Right kidney (tissue), 1 donor: ENCODE measurements around the gene FTL.

Experiments used
- DNase-seq: peaks from one replicate; pipeline ENCODE4 v3.0.0-alpha.2; 2016

Gene FTL

DNA sequence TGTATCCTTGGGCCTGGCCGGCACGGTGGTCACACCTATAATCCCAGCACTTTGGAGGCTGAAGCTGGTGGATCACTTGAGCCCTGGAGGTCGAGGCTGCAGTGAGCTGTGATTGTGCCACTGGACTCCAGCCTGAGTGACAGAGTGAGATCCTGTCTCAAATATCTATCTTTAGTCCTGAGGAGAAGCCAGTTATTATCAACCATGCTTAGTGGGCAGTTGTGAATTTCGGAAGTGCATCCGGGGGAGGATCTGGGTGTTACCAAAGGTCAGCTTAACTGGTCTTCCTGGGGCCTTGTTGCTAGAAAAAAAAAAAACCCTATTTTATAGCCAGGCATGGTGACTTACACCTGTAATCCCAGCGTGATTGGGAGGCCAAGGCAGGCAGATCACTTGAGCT is 22.0 kb upstream of the FTL start:
- no peak for DNase-seq

DNA sequence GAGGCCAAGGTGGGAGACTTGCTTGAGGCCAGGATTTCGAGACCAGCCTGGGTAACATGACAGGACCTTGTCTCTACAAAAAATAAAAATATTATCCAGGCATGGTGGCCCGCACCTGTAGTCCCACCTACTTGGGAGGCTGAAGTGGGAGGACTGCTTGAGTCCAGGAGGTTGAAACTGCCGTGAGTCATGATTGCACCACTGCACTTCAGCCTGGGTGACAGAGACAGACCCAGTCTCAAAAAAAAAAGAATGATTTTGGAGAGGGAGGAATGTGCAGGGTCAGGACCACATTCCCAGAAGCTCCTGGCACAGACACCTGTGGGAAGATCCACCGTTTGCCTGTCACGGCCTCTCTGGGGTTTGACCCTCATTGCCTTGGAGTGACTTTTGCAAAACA is 19.7 kb upstream of the FTL start:
- DNase-seq = no peak

DNA sequence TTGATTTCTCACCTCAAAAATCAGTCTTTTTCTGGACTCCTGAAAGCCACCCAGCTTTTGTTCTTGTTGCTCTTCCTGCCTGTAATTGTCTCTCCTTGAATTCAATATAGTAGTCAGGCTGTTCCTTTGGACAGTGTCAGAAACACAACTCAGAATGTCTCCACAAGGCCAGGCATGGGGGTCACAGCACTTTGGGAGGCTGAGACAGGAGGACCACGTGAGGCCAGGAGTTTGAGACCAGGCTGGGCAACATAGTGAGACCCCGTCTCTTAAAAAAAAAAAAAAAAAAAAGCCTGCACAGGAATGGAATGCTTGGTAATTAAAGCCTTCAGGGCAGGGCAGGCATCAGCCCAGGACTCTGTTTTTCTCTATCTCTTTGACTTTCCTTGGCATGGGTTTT is 19.3 kb upstream of the FTL start:
- DNase-seq = no peak

DNA sequence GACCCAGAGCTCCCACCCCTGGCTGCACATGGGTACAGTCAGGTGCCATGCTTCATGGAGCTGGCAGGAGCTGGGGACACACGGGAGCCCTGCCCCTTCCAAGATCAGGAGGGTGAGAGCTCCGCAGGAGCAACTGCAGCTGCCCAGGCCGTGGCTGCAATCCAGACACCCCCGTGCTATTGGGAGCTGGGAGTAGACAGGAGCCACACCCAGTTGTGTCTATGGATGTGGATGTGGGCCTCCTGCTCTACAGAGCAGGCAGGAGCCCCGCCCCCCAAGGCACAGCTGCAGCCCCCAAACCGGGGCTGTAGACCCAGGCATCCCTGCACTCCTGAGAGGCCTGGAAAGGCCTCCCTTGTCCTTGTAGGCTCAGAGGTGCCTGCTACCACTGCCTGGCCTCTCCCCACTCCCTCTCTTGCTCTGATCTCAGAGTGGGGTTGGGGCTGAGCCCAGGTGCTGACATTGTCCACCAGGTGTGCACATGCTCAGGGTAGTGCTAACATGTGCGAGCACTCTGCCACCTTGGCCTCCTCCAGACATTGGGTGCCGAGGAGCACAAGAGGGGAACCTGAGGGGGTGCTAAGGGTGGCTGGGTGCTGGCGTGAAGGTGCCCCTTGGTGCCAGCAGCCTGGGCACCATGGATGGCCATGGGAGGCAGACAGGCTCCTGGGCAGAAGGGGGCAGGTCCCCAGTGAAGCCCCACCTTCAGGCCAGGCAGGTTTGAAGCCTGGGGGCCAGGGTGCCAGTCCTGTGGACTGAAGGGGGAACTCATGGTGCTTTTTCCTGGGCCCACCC is 18.4 kb upstream of the FTL start:
- DNase-seq = no peak

DNA sequence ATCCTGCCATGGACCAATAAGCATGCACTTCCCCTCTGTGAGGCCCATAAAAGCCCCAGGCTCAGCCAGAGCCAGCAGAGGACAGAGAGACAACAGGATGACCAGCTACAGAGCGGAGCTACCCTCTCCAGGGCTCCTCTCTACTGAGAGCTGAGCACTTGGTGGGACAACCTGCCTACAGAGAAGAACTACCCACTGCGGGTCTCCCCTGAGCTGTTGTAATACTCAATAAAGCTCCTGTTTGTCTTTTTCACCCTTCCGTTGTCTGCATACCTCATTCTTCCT is 17.9 kb upstream of the FTL start:
- DNase-seq = no peak

DNA sequence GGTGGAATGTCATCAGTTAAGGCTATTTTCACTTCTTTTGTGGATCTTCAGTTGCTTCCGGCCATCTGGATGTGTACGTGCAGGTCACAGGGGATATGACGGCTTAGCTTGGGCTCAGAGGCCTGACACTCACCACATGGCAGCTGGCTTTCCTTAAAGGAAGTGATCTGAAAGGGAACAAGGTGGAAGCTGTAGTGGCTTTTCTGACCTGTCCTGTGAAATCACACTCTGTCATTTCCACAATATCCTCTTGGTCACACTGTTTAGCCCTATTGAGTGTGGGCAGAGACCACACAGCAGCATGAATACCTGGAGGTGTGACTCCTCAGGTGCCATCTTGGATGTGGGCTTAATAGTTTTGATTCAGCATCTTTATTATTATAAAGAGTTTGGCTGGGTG is 14.9 kb upstream of the FTL start:
- no peak for DNase-seq

DNA sequence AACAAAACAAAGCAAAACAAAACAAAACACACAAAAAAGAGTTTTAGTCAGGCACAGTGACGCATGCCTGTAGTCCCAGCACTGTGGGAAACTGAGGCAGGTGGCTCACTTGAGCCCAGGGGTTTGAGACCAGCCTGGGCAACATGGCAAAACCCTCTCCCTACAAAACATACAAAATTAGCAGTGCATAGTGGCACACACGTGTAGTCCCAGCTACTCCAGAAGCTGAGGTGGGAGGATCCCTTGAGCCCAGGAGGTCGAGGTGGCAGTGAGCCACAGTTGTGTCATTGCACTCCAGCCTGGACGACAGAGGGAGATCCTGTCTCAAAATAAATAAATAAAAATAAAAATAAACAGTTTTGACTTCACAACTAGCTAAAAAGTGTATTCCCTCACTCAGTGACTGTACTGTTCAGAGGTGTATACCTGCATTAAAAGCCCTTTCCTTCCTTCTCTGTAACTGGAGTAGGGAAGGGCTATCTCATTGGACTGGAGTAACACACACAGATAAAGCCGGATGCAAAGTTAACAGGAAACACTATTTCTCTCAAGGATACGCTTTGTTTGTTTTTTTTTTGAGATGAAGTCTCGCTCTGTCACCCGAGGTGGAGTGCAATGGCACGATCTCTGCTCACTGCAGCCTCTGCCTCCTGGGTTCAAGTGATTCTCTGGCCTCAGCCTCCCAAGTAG is 14.1 kb upstream of the FTL start:
- DNase-seq = no peak

DNA sequence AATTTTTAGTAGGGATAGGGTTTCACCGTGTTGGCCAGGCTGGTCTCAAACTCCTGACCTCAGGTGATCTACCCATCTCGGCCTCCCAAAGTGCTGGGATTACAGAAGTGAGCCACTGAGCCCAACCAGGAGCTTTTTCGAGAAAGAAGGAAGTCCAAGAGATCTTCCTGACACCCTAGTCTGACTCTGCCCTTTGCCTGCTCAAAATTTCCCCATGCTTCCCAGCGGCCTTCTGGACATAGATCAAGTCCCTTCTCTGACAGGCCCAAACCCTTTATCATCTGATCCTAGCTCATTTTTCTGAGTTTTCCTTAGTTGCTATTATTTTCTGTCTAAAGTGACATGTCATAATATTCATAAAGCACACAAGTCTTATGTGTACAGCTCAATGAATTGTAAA is 12.0 kb upstream of the FTL start:
- DNase-seq = no peak

DNA sequence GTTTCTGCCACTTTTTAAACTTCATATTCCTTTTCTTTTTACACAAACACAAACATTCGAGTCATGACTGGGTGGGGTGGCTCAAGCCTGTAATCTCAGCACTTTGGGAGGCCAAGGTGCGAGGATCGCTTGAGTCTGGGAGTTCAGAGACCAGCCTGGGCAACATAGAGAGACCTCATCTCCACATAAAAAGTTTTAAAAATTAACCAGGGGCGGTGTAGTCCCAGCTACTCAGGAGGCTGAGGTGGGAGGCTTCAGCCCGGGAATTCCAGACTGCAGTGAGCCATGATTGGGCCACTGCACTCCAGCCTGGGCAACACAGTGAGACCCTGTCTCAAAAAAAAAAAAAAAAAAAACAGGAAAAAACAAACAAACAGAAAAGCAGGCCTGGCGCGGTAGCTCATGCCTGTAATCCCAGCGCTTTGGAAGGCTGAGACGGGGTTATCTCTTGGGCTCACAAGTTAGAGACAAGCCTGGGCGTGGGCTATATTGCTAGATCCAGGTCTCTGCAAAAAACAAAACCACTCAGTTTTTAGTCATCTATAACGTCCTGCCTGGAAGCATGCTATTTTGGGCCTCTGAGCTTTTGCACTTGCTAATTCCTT is 11.0 kb upstream of the FTL start:
- DNase-seq = no peak

DNA sequence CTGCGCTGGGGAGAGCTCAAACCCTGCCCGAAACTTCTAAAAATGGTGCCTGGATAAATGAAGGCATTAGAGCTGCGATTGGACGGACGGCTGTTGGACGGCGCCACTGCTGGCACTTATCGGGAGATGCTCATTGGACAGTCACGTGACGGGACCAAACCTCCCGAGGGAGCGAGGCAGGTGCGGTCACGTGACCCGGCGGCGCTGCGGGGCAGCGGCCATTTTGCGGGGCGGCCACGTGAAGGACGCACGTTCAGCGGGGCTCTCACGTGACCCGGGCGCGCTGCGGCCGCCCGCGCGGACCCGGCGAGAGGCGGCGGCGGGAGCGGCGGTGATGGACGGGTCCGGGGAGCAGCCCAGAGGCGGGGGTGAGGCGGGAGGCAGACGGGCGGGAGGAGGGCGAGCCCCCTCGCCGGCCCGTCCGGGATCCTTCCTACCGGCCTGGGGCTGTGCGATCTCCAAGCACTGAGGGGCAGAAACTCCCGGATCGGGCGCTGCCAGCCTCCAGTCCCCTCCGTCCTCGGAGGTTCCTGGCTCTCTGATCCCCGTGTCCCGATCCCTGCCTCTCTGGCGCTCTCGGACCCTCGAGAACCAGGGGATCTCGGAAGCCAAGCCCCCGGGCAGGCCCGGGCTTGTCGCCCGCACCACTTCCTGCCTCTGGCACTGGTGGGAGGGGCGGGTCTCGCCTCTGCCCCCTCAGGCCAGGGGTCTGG is 10.4 kb upstream of the FTL start, which contains the start of gene BAX:
TSS of gene BAX (plus strand) at position 281 of the 713 bp plus-strand sequence. CDS start at position 335, 54 bp downstream.
- peak; percentile 91 for DNase-seq

DNA sequence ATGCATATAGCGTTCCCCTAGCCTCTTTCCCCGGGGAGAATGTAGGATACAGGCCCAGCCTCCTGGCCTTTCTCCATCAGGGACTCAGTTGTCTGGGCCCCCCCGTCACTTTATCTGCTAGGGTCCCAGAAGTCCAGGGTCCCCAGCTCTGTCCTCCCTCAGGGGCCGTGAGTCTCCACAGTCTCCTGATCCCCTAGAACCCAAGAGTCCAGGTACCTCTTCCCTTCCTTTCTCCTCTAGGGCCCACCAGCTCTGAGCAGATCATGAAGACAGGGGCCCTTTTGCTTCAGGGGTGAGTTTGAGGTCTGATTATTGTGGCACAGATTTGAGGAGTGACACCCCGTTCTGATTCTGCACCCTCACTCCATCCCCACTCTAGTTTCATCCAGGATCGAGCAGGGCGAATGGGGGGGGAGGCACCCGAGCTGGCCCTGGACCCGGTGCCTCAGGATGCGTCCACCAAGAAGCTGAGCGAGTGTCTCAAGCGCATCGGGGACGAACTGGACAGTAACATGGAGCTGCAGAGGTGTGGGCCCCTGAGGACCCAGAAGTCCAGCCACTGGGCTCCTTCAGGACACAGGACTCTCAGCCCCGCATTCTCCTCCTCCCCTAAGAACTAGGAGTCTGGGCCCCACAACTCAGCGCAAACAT is 9.7 kb upstream of the FTL start:
- DNase-seq = no peak

DNA sequence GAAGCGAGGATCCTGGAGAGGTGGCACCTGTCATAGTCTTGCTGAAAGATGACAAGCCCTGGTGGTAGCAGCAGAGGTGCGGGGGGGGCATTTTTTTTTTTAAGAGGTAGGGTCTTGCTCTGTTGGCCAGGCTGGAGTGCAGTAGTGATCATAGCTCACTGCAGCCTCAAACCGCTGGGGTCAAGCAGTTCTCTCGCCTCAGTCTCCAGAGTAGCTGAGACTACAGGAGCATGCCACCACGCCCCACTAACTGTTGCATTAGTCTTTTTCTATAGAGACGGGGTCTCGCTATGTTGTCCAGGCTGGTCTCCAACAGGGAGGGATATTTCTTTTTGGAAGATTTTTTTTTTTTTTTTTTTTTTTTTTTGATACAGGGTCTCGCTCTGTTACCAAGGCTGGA is 7.1 kb upstream of the FTL start:
- no peak for DNase-seq

DNA sequence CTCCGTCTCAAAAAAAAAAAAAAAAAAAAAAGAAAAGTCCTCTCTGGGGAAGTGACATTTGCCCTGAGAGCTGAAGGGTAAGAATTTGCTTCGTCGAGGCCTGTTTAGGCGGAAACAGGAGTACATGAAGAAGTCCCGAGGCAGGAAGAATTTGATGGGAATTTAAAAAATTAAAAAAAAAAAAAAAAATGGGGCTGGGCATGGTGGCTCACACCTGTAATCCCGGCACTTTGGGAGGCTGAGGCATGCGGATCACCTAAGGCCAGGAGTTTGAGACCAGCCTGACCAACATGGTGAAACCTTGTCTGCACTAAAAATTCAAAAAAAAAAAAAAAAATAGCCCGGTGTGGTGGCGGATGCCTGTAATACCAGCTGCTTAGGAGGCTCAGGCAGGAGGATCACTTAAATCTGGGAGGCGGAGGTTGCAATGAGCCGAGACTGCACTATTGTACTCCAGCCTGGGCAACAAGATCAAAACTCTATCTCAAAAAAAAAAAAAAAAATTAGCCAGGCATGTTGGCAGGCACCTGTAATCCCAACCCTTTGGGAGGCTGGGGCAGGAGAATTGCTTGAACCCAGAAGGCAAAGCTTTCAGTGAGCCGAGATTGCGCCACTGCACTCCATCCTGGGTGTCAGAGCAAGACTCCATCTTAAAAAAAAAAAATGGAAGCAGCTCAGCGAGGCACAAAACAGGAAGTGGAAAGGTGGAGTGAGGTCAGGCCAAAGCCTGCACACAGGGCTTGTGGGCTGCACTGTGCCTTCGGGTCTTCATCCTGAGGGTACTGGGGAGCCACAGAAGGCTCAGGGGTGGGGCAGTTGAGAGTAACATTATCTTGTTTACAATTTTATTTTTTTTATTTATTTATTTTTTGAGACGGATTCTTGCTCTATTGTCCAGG is 5.5 kb upstream of the FTL start:
- no peak for DNase-seq

DNA sequence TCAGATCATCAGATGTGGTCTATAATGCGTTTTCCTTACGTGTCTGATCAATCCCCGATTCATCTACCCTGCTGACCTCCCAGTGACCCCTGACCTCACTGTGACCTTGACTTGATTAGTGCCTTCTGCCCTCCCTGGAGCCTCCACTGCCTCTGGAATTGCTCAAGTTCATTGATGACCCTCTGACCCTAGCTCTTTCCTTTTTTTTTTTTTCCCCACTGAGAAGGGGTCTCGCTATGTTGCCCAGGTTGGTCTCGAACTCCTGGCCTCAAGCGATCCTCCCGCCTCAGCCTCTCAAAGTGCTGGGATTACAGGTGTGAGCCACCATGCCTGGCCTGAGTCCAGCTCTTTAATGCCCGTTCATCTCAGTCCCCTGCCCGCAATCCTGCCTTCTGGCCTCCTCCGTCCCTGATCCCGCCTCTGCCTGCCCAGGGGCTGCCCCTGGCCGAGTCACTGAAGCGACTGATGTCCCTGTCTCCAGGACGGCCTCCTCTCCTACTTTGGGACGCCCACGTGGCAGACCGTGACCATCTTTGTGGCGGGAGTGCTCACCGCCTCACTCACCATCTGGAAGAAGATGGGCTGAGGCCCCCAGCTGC is 4.0 kb upstream of the FTL start:
- DNase-seq = no peak

DNA sequence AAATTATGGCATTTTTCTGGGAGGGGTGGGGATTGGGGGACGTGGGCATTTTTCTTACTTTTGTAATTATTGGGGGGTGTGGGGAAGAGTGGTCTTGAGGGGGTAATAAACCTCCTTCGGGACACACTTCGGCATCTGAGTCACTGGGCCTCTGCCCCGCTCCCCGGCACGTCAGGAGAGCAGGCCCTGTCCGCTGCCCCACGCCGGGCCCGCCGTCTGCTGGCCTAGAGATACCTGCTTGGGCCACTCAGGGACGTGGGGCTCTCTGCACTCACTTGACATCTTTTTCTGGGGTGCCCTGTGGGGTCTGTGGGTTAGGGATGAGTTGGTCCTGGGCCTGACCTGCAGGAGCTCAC is 3.5 kb upstream of the FTL start:
- peak; percentile 25 for DNase-seq

DNA sequence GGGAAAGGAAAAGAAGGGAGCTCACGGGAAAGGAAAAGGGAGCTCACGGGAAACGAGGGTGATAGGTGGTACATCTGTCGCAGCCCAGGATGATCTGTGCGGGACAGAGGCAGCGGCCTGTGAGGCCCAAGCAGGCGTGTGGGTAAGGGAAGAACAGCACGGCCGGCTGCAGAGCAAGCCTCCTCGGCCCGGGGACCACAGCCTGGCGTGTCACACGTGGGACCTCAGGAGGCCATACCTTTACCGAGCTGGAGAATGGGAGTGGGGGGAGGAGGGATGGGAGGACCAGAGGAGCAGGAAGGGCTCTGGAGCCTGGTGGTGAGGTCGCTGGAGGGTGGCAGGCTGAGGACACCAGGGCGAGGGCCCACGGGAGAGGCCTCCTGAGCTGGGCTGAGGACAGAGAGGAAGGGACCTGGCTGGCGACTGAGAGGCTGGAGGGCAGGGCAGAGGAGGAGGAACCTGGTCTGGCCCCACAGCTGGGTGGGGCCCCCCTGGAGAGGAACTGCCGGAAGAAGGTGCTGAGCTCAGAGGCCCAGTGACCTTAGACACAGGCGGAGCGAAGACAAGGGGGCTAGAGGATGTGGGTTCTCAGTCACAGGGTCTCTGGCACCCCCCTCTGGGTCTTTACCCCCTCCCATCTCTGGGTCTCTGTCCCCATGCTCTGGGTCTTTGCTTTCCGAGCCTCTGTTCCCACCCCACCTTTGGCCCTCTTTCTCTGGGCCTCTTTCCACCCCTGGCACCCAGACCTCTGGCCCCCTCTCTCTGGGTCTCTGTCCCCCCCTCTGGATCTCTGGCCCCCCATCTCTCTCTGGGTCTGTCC is 2.9 kb upstream of the FTL start:
- peak; percentile 49 for DNase-seq

DNA sequence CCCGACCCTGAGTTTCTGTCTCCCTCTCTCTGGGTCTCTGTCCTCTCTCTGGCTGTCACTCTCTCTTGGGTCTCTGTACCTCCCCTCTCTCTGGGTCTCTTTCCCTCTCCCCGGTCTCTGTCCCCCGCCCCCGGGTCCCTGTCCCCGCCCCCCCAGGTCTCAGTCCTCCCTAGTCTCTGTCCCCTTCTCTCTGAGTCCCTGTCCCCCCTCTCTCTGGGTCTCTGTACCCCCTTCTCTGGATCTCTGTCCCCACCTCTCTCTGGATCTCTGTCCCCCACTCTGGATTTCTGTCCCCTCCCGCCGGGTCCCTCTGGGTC is 2.3 kb upstream of the FTL start:
- DNase-seq = no peak

DNA sequence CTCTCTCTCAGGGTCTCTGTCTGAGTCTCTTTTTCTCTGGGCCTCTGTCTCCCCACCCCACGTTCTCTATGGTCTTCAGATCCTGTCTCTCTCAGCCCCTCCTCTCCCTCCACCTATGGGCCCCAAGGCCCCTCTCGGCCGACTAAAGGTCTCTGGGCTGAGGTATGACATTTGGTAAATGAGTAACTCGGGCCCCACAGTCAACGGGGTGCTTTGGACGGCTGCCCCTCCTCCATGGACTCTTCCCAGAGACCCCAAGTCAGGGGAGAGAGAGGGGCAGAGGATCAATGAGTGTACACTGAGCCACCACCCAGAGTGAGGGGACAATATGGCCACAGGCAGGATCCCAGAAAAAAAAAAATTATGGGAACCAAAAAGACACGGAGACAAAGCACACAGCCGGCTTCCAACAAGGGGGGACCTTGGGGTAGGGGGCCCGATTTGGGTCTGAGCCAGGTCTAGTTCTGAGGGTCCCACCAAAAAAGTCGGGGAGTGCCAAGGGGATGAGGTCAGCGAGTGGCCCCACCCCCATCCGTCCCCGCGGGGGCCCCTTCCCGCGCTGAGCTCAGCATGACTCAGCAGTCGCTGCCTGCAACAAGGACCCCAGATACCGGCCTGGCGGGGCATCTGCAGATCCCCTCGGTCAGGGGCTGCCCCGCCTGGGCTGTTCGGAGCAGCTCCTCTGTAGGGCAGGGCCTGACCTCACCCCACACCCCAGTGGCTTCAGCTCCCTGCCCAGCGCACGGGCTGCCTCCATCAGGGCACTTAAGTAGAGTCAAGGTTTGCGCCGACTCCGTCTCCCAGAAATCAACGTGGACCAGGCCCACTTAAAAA is 1.5 kb upstream of the FTL start:
- DNase-seq = peak; percentile 79

DNA sequence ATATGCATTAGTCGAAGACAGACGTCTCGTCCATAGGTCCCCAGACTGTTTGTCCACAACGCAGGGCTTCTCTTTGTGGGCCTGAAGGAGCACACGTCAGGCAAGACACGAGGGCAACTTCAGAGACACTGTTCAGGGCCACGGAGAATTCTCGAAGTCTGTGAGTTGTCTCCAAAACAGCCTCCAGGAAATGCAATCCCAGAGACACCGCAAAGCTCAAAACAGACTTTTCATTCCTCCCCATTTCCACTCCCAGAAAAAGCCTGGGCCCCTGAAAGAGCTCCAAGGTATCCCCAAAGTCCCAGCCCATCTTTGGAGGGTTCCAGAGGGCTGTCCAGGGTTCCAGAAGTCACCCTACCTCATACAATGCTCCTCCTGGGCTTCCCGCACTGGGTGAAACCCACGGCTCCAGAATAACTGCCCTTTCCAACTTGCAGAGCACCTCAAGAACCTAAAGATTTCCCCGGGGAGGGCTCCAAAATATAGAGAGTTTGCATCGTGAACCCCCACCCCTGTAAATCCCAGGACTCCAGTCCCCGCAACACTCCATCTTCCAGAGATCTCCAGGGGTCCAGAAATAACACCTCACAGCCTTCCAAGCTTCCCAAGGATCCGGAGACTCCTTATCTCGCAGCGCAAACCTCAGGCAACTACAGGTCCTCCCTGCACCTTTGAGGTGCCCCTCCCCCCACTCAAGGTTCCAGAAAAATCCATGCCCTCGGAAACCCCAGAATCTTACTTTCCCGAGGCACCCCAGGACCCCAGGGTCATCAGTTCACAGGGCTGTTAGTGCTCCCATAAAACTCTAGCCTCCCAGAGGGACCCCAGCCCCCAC is 687 bp upstream of the FTL start:
- peak; percentile 75 for DNase-seq
